ENCODE results near the gene ADH1A.

The ADH1A gene

DNA sequence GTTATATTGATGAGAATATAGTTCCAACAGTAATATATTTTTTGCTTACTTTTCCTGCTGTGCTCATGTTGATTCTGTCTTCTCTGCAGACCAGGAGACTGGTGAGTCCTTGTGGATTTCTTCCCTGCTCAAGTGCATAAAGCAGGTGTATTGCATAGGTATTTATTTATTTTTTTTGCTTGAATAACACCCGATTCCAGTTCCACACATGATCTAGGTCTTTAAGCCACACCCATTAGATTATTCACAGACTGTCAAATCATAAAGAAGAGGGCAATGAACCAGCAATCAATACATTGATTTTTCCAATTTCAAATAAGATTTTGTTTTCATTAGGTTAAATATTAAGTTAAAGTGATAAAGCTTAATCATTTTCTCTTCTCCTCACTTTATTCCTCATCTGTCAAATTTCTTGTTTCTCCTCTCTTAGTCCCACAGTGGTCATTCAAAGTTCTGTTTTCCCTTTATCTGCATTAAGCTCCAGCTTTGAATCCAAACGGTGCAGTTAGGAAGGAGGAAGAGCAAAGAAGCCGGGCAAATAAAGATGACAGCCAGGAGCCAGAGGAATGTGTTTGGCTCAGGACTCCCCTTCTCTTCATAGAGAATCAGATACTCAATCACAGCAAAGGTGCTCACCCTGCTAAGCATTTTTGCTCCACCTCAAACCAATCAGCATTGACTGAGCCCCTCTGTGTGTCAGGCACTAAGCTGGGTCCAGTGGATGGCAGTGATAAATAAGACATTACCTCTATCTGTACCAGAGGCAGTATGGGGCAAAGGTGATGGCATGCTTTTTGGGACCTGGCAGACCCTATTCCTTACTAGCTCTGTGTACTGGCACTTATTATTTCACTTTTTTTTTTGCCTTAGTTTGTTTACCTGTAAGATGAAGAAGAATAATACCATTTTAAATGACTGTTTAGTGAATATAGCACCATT lies at the start of gene ADH1A:
TSS of gene ADH1A (minus strand) at position 138 of the 939 bp plus-strand sequence. CDS start at position 67, 71 bp downstream.
- TF ChIP-seq CTCF (IDR thresholded peaks at IDR 0.05; ENCODE audit: insufficient read depth, low read length, poor library complexity, severe bottlenecking): no peak
- Histone ChIP-seq H3K27me3 (replicated peaks; ENCODE audit: control insufficient read depth, insufficient read depth, low read length) (no peaks in the 10 kb centered on the region), H3K4me3 (replicated peaks; ENCODE audit: low read depth, low read length) (no peak within 1 kb of the TSS), H3K36me3 (ENCODE audit: control insufficient read depth, insufficient read depth, low read length) (no peaks in the 10 kb centered on the region)
- no peak for DNase-seq (ENCODE audit: extremely low read depth, insufficient read length)

DNA sequence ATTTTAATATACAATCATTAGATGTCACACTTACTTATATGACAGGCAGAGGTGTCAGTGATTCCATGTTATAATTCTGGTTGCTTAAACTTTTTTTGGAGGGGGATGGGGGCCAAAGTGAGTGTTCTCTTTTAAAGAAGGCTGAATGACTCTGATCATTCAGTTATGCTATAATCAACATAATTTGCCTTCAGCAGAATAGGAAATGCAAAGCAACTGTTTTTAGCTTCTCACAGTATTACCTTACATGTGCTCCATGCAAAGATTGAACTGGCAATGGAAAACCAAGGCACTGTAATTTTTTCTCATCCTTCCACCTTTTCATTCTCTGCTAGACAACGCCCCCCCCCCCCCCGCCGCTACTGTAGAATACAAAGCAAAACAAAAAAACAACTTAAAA lies 48.4 kb upstream of the ADH1A start:
- TF ChIP-seq CTCF (IDR thresholded peaks at IDR 0.05; ENCODE audit: insufficient read depth, low read length, poor library complexity, severe bottlenecking): no peak
- H3K36me3 ChIP-seq (ENCODE audit: control insufficient read depth, insufficient read depth, low read length): no peaks in the 10 kb centered on the region
- H3K4me3 ChIP-seq (replicated peaks; ENCODE audit: low read depth, low read length): no peak overlapping the region
- no peaks in the 10 kb centered on the region for H3K27me3 ChIP-seq (replicated peaks; ENCODE audit: control insufficient read depth, insufficient read depth, low read length)
- peak; percentile 5 for DNase-seq (ENCODE audit: extremely low read depth, insufficient read length)

DNA sequence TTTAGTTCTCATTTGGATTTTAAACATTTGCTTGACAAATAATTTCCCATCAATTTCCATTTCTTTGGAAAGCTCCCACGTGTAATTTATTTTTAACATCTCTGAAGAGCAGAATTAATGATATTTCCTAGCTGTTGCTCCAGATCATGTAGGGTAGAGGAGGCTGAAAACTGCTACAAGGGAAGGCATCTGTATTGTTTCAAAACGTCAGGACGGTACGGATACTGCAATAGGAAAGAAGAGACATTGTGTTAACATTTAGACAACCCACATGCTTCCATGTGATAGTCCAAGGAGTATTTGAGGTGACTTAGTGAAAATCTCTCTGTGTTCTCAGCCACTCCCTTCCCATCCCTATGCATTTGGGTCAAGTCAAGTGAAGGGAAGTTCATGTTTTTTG lies 45.8 kb upstream of the ADH1A start:
- Histone ChIP-seq H3K27me3 (replicated peaks; ENCODE audit: control insufficient read depth, insufficient read depth, low read length) (no peaks in the 10 kb centered on the region), H3K36me3 (ENCODE audit: control insufficient read depth, insufficient read depth, low read length) (no peaks in the 10 kb centered on the region), H3K4me3 (replicated peaks; ENCODE audit: low read depth, low read length) (no peak overlapping the region)
- TF ChIP-seq CTCF (IDR thresholded peaks at IDR 0.05; ENCODE audit: insufficient read depth, low read length, poor library complexity, severe bottlenecking): no peak
- no peak for DNase-seq (ENCODE audit: extremely low read depth, insufficient read length)

- TF ChIP-seq CTCF (IDR thresholded peaks at IDR 0.05; ENCODE audit: insufficient read depth, low read length, poor library complexity, severe bottlenecking): no peak
- DNase-seq (ENCODE audit: extremely low read depth, insufficient read length): no peak
- H3K27me3 ChIP-seq (replicated peaks; ENCODE audit: control insufficient read depth, insufficient read depth, low read length): no peaks in the 10 kb centered on the region
- H3K4me3 ChIP-seq (replicated peaks; ENCODE audit: low read depth, low read length): no peak overlapping the region
- no peaks in the 10 kb centered on the region for H3K36me3 ChIP-seq (ENCODE audit: control insufficient read depth, insufficient read depth, low read length)
These were observed 44.1 kb upstream of the ADH1A start for GRCh38 chr4:99334880-99335279.

DNA sequence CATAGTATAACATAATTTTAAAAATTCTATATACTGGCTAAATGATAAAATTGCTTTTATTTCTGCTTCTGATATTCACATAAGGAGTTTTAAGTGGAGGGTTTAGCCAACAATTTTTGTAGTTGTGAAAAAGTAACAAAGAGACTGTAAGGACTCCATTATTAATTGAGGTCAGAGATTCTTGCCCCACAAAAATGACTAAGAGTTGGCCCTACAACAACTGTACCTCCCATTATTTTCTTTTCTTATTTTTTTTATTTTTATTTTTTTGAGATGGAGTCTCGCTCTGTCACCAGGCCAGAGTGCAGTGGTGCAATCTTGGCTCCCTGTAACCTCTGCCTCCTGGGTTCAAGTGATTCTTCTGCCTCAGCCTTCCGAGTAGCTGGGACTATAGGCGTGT lies 39.9 kb upstream of the ADH1A start:
- TF ChIP-seq CTCF (IDR thresholded peaks at IDR 0.05; ENCODE audit: insufficient read depth, low read length, poor library complexity, severe bottlenecking): no peak
- no peak for DNase-seq (ENCODE audit: extremely low read depth, insufficient read length)
- Histone ChIP-seq H3K27me3 (replicated peaks; ENCODE audit: control insufficient read depth, insufficient read depth, low read length) (no peaks in the 10 kb centered on the region), H3K36me3 (ENCODE audit: control insufficient read depth, insufficient read depth, low read length) (no peaks in the 10 kb centered on the region), H3K4me3 (replicated peaks; ENCODE audit: low read depth, low read length) (no peak overlapping the region)

Data from GM06990 (cell line).